Measurements from ENCODE around the gene ARID1A. TPM values are rescaled to one million over a fixed set of nuclear protein-coding genes. Genes with fewer than 3 reads are reported as not detected.

Gene ARID1A
- total RNA-seq, 2 experiments from 2014 or later = 55.2 to 123 TPM

GRCh38 chr1:26814377-26814776 lies 118.6 kb downstream of the ARID1A start:
- no TSS peak for BruUV-seq (replicated peaks)
- Histone ChIP-seq H4K20me1 (ENCODE audit: insufficient read depth, low read length) (no peaks in the 10 kb centered on the region), H3K9me3 (ENCODE audit: low read length) (no peaks in the 10 kb centered on the region), H3K36me3 (ENCODE audit: insufficient read depth, low read length) (no peaks in the 10 kb centered on the region), H3K4me1 (ENCODE audit: insufficient read depth, low read length, poor library complexity, severe bottlenecking) (no peaks in the 10 kb centered on the region), H3K79me2 (ENCODE audit: insufficient read depth, low read depth, low read length) (no peaks in the 10 kb centered on the region), H3K27ac (ENCODE audit: low read depth, low read length, poor library complexity, severe bottlenecking) (no peak overlapping the region), H3K4me3 (ENCODE audit: low read depth, low read length, poor library complexity, severe bottlenecking) (no peak overlapping the region), H3K9me2 (ENCODE audit: insufficient read depth, low read length) (no peaks in the 10 kb centered on the region), H3K4me2 (ENCODE audit: low read length) (no peak overlapping the region), H2AFZ (ENCODE audit: low read length) (no peak overlapping the region)
- ChIA-PET POLR2A (interaction anchor here (0.7 kb wide), 1 partner anchor 236 kb away, joined by 3 read pairs; no protein-coding TSS in a partner anchor), CTCF (ENCODE audit: unreplicated experiment) (no interaction called here)
- DNase-seq (ENCODE audit: low spot score) = no peak
- no peak for TF ChIP-seq CTCF (conservative IDR thresholded peaks at IDR 0.05; ENCODE audit: low read length)
- TF ChIP-seq EZH2phosphoT487 (IDR thresholded peaks at IDR 0.05; ENCODE audit: borderline replicate concordance, low read depth, low read length) = no peak
- intact Hi-C loops (cut with micrococcal nuclease; ENCODE audit: unreplicated experiment) = no loop called here

GRCh38 chr1:26814893-26815292 lies 119.1 kb downstream of the ARID1A start:
- no peaks in the 10 kb centered on the region for H3K36me3 ChIP-seq (ENCODE audit: insufficient read depth, low read length)
- no peaks in the 10 kb centered on the region for H3K79me2 ChIP-seq (ENCODE audit: insufficient read depth, low read depth, low read length)
- TF ChIP-seq EZH2phosphoT487 (IDR thresholded peaks at IDR 0.05; ENCODE audit: borderline replicate concordance, low read depth, low read length) (no peak), CTCF (conservative IDR thresholded peaks at IDR 0.05; ENCODE audit: low read length) (no peak)
- intact Hi-C loops (cut with micrococcal nuclease; ENCODE audit: unreplicated experiment) = no loop called here
- H4K20me1 ChIP-seq (ENCODE audit: insufficient read depth, low read length) = no peaks in the 10 kb centered on the region
- POLR2A ChIA-PET = interaction anchor here (0.7 kb wide), 1 partner anchor 237 kb away, joined by 3 read pairs; no protein-coding TSS in a partner anchor
- CTCF ChIA-PET (ENCODE audit: unreplicated experiment) = no interaction called here
- no peak overlapping the region for H3K27ac ChIP-seq (ENCODE audit: low read depth, low read length, poor library complexity, severe bottlenecking)
- H3K4me2 ChIP-seq (ENCODE audit: low read length) = no peak overlapping the region
- no peak for DNase-seq (ENCODE audit: low spot score)
- no TSS peak for BruUV-seq (replicated peaks)
- H3K4me1 ChIP-seq (ENCODE audit: insufficient read depth, low read length, poor library complexity, severe bottlenecking) = peaks cover under 1% of the 10 kb centered on the region
- H3K9me3 ChIP-seq (ENCODE audit: low read length) = no peaks in the 10 kb centered on the region
- no peak overlapping the region for H3K4me3 ChIP-seq (ENCODE audit: low read depth, low read length, poor library complexity, severe bottlenecking)
- H2AFZ ChIP-seq (ENCODE audit: low read length) = no peak overlapping the region
- no peaks in the 10 kb centered on the region for H3K9me2 ChIP-seq (ENCODE audit: insufficient read depth, low read length)

GRCh38 chr1:26820784-26821269 lies 125.0 kb downstream of the ARID1A start:
- H3K9me3 ChIP-seq (ENCODE audit: low read length) = no peaks in the 10 kb centered on the region
- H3K9me2 ChIP-seq (ENCODE audit: insufficient read depth, low read length) = no peaks in the 10 kb centered on the region
- peak overlapping the region; percentile 54 for H3K4me2 ChIP-seq (ENCODE audit: low read length)
- intact Hi-C loops (cut with micrococcal nuclease; ENCODE audit: unreplicated experiment) = no loop called here
- TF ChIP-seq EZH2phosphoT487 (IDR thresholded peaks at IDR 0.05; ENCODE audit: borderline replicate concordance, low read depth, low read length) (no peak), CTCF (conservative IDR thresholded peaks at IDR 0.05; ENCODE audit: low read length) (peak; percentile 82)
- CTCF ChIA-PET (ENCODE audit: unreplicated experiment) = interaction anchor here (0.6 to 1.6 kb wide), 3 partner anchors 13 to 128 kb away, joined by 3 to 9 read pairs (median 3); no protein-coding TSS in a partner anchor
- H3K4me3 ChIP-seq (ENCODE audit: low read depth, low read length, poor library complexity, severe bottlenecking) = peak overlapping the region; percentile 20
- H3K36me3 ChIP-seq (ENCODE audit: insufficient read depth, low read length) = no peaks in the 10 kb centered on the region
- POLR2A ChIA-PET = interaction anchor here (0.6 to 2.1 kb wide), 11 partner anchors 9 to 129 kb away, joined by 3 to 19 read pairs (median 4); no protein-coding TSS in a partner anchor
- H4K20me1 ChIP-seq (ENCODE audit: insufficient read depth, low read length) = no peaks in the 10 kb centered on the region
- H3K79me2 ChIP-seq (ENCODE audit: insufficient read depth, low read depth, low read length) = no peaks in the 10 kb centered on the region
- BruUV-seq (replicated peaks) = no TSS peak
- H3K27ac ChIP-seq (ENCODE audit: low read depth, low read length, poor library complexity, severe bottlenecking) = peak overlapping the region; percentile 83
- DNase-seq (ENCODE audit: low spot score) = peak; percentile 89
- H3K4me1 ChIP-seq (ENCODE audit: insufficient read depth, low read length, poor library complexity, severe bottlenecking) = peaks cover 31% of the 10 kb centered on the region
- peak overlapping the region; percentile 70; the same call in 1 of the 2 replicates for H2AFZ ChIP-seq (ENCODE audit: low read length)

Data from OCI-LY7 (cell line).